ENCODE data around the gene MAML2.

The MAML2 gene

GRCh38 chr11:96067160-96067559 is 275.8 kb downstream of the MAML2 start:
- DNase-seq (ENCODE audit: low spot score), result no peak

GRCh38 chr11:96065379-96065778 is 277.6 kb downstream of the MAML2 start:
- no peak for DNase-seq (ENCODE audit: low spot score)

GRCh38 chr11:96063886-96064285 is 279.1 kb downstream of the MAML2 start:
- no peak for DNase-seq (ENCODE audit: low spot score)

GRCh38 chr11:96063053-96063452 is 279.9 kb downstream of the MAML2 start:
- no peak for DNase-seq (ENCODE audit: low spot score)

- DNase-seq (ENCODE audit: low spot score), result no peak
These were observed 280.9 kb downstream of the MAML2 start for GRCh38 chr11:96062134-96062533.

GRCh38 chr11:96061730-96062129 is 281.3 kb downstream of the MAML2 start:
- DNase-seq (ENCODE audit: low spot score), result no peak

GRCh38 chr11:96061069-96061468 is 281.9 kb downstream of the MAML2 start:
- DNase-seq (ENCODE audit: low spot score), result no peak

- no peak for DNase-seq (ENCODE audit: low spot score)
These were observed 285.5 kb downstream of the MAML2 start for GRCh38 chr11:96057502-96057901.

GRCh38 chr11:96056576-96056975 is 286.4 kb downstream of the MAML2 start:
- no peak for DNase-seq (ENCODE audit: low spot score)

GRCh38 chr11:96055706-96056387 is 287.1 kb downstream of the MAML2 start:
- no peak for DNase-seq (ENCODE audit: low spot score)

- DNase-seq (ENCODE audit: low spot score), result no peak
These were observed 287.9 kb downstream of the MAML2 start for GRCh38 chr11:96054870-96055705.

- no peak for DNase-seq (ENCODE audit: low spot score)
These were observed 289.9 kb downstream of the MAML2 start for GRCh38 chr11:96052921-96053651.

- DNase-seq (ENCODE audit: low spot score), result no peak
These were observed 291.2 kb downstream of the MAML2 start for GRCh38 chr11:96051820-96052219.

- no peak for DNase-seq (ENCODE audit: low spot score)
These were observed 292.4 kb downstream of the MAML2 start for GRCh38 chr11:96050435-96051182.

- DNase-seq (ENCODE audit: low spot score), result no peak
These were observed 293.6 kb downstream of the MAML2 start for GRCh38 chr11:96049426-96049825.

GRCh38 chr11:96045622-96046456 is 297.2 kb downstream of the MAML2 start:
- DNase-seq (ENCODE audit: low spot score), result no peak

- DNase-seq (ENCODE audit: low spot score), result no peak
These were observed 298.2 kb downstream of the MAML2 start for GRCh38 chr11:96044747-96045146.

GRCh38 chr11:96044311-96044710 is 298.7 kb downstream of the MAML2 start:
- DNase-seq (ENCODE audit: low spot score), result no peak

GRCh38 chr11:96043291-96043690 is 299.7 kb downstream of the MAML2 start:
- DNase-seq (ENCODE audit: low spot score), result no peak

- no peak for DNase-seq (ENCODE audit: low spot score)
These were observed 304.9 kb downstream of the MAML2 start for GRCh38 chr11:96038046-96038445.

- no peak for DNase-seq (ENCODE audit: low spot score)
These were observed 305.5 kb downstream of the MAML2 start for GRCh38 chr11:96037405-96037949.
